ENCODE data around the gene AKAP3.

AKAP3 gene

GRCh38 chr12:4567073-4567881 is 81.6 kb downstream of the AKAP3 start:
- Histone ChIP-seq H3K4me2 (no peak overlapping the region), H3K9ac (no peak overlapping the region), H4K20me1 (ENCODE audit: insufficient read depth) (no peaks in the 10 kb centered on the region), H3K27me3 (ENCODE audit: insufficient read depth, low read depth) (no peaks in the 10 kb centered on the region), H3K79me2 (ENCODE audit: insufficient read depth, low read depth) (no peaks in the 10 kb centered on the region), H3K27ac (no peak overlapping the region), H3K4me3 (IDR thresholded peaks at IDR 0.05; ENCODE audit: insufficient read depth, low read depth, low read length) (no peak overlapping the region), H2AFZ (ENCODE audit: low read depth) (no peak overlapping the region), H3K4me1 (ENCODE audit: low read depth, poor library complexity, severe bottlenecking) (no peaks in the 10 kb centered on the region), H3K36me3 (ENCODE audit: insufficient read depth) (no peaks in the 10 kb centered on the region)
- TF ChIP-seq CTCF (conservative IDR thresholded peaks at IDR 0.05; ENCODE audit: low read depth, low read length) = no peak

- no peaks in the 10 kb centered on the region for H3K27me3 ChIP-seq (ENCODE audit: insufficient read depth, low read depth)
- TF ChIP-seq CTCF (conservative IDR thresholded peaks at IDR 0.05; ENCODE audit: low read depth, low read length) = no peak
- H3K36me3 ChIP-seq (ENCODE audit: insufficient read depth) = no peaks in the 10 kb centered on the region
- no peaks in the 10 kb centered on the region for H4K20me1 ChIP-seq (ENCODE audit: insufficient read depth)
- H2AFZ ChIP-seq (ENCODE audit: low read depth) = no peak overlapping the region
- H3K9ac ChIP-seq = no peak overlapping the region
- no peak overlapping the region for H3K27ac ChIP-seq
- H3K4me2 ChIP-seq = no peak overlapping the region
- H3K4me1 ChIP-seq (ENCODE audit: low read depth, poor library complexity, severe bottlenecking) = no peaks in the 10 kb centered on the region
- no peaks in the 10 kb centered on the region for H3K79me2 ChIP-seq (ENCODE audit: insufficient read depth, low read depth)
- no peak overlapping the region for H3K4me3 ChIP-seq (IDR thresholded peaks at IDR 0.05; ENCODE audit: insufficient read depth, low read depth, low read length)
These were observed 82.4 kb downstream of the AKAP3 start for GRCh38 chr12:4566474-4566873.
